AG04449 (cell line): ENCODE data around the gene POP4.

Source experiments
- CTCF ChIA-PET: fragments of 350-600 bp; formaldehyde crosslinking; extraction: SDS; loops from one replicate; lab custom pipeline; 2021; ENCODE audit warnings: antibody characterized with exemption; lab: Yijun Ruan, JAX
- POLR2A ChIA-PET: fragments of 400-600, 350-600 bp; formaldehyde crosslinking; extraction: SDS; loops from one replicate; lab custom pipeline; 2020; ENCODE audit warnings: antibody characterized with exemption, inconsistent platforms; lab: Yijun Ruan, JAX
- DNase-seq: peaks from one replicate; pipeline ENCODE4 v3.0.0-alpha.2; 2010; ENCODE audit warnings: low read depth, low spot score
- H3K4me3 ChIP-seq: 2 replicates; pipeline ENCODE4 v1.5.1; 2011; ENCODE audit warnings: low read depth, mild to moderate bottlenecking, control low read depth, low read length
- CTCF ChIP-seq: IDR thresholded peaks from one replicate; pipeline ENCODE4 v1.5.1; 2011; ENCODE audit warnings: mild to moderate bottlenecking, moderate library complexity, low read length, control low read depth, inconsistent platforms; ENCODE audit not compliant: insufficient read depth; ENCODE audit errors: missing control alignments

Gene POP4

DNA sequence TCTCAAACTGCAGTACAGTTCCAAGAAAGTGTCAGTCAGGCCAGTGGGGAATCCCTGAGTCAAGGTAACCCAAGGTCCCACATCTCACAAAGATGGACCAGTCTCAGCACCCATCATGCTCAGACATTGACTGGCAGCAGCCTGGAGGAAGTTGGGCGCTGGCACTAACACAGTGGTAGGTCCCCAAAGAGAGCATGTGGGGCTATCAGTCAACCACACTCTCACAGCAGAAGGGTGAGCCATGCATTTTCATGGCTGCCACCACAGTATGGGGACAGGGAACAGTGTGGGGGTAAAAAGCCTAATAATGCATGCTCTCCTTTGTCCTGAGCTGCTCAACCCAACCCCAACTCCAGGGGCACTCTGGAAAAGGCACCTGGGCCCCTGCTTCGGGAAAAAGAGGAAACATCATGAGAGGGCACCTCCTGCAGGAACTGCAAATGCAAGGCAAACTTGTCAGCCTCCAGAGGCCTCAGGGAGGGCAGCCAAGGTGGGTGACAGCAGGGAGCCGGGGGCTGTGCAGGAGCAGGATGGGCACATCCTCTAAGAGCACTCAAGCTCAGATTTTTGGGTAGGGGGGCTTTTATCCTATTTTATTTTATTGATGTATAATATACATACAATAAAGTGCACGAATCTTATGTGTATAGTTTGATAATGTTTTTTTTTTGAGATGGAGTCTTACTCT is 49.7 kb downstream of the POP4 start:
- ChIA-PET CTCF (no interaction called here), POLR2A (no interaction called here)
- no peak for DNase-seq
- no peak for TF ChIP-seq CTCF
- no peak overlapping the region for H3K4me3 ChIP-seq

DNA sequence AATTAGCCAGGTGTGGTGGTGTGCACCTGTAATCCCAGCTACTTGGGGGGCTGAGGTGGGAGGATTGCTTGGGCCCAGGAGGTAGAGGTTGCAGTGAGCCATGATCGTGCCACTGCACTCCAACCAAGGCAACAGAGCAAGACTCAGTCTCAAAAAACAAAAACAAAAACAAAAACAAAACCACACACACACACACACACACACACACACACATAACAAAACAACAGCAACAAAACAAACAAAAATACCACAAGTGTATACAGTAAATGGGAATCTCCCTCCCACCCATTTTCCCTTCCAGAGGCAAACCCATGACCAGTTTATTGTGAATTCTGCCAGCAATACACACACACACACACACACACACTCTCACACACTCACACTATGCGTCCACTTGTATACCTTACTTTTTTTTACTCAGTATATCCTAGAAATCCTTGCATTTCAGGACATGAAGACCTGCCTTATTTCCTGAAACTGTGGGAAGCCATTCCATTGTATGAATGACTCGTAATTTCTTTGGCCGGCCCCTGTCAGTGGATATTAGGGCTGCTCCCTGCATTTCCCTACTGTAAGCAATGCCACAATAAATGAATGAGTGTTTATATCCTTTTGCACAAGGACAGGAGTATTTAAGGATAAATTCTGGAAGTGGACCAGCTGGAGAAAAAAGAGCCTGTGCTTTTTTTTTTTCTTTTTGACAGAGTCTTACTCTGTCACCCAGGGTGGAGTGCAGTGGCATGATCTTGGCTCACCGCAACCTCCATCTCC is 52.3 kb downstream of the POP4 start:
- CTCF ChIA-PET, result interaction anchor here (0.7 to 1.1 kb wide), 2 partner anchors 48 kb away, joined by 3 read pairs; no protein-coding TSS in a partner anchor
- no peak for DNase-seq

DNA sequence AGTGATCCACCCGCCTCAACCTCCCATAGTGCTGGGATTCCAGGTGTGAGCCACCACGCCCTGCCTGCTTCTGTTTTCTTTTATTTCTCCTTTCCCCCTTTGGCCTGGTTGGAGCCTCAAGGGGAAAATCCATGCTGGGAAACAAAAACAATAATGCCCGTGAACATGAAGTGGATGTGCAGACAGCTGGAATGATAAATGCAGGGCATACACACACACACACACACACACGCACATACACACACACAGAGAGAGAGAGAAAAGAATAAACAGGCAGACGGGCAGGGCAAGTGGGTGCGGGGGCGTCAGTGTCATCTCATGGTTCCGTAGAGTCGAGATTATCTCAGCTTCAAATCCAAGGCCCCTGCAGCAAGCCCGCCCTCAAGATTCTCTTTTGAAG is 54.8 kb downstream of the POP4 start:
- no peak overlapping the region for H3K4me3 ChIP-seq
- TF ChIP-seq CTCF, result no peak
- POLR2A ChIA-PET, result no interaction called here
- no peak for DNase-seq
- CTCF ChIA-PET, result interaction anchor here (0.8 to 10.2 kb wide), 4 partner anchors 33 to 1866 kb away, joined by 3 to 140 read pairs (median 8); partner anchors contain the start of gene POP4

More for the DNA sequence above, 52.3 kb downstream of the POP4 start:
- TF ChIP-seq CTCF, result no peak
- POLR2A ChIA-PET, result interaction anchor here (0.6 kb wide), 1 partner anchor 53 kb away, joined by 3 read pairs; the partner anchor contains the start of gene POP4
- no peak overlapping the region for H3K4me3 ChIP-seq

DNA sequence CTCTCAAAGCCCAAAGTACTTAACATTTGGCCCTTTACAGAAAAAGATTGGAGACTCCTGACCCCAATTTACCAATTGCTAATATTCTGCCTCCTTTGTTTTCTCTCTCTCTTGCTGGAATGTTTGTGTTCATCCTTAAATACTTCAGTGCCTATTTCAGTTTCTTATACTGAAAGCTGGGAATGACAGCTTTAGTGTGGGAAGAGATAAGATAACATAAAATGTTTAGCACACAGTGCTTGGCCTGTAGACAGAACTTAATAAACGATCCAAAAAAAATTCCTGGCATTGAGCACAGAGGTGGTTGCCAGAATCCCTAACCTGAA is 56.2 kb downstream of the POP4 start:
- TF ChIP-seq CTCF, result no peak
- ChIA-PET POLR2A (interaction anchor here (0.5 to 2.3 kb wide), 6 partner anchors 19 to 182 kb away, joined by 3 to 5 read pairs (median 3); partner anchors contain the start of gene POP4), CTCF (interaction anchor here (1.0 to 10.2 kb wide), 7 partner anchors 10 to 54 kb away, joined by 3 to 140 read pairs (median 4); partner anchors contain the start of genes C19orf12 and POP4)
- H3K4me3 ChIP-seq, result peak overlapping the region; percentile 34
- DNase-seq, result no peak

DNA sequence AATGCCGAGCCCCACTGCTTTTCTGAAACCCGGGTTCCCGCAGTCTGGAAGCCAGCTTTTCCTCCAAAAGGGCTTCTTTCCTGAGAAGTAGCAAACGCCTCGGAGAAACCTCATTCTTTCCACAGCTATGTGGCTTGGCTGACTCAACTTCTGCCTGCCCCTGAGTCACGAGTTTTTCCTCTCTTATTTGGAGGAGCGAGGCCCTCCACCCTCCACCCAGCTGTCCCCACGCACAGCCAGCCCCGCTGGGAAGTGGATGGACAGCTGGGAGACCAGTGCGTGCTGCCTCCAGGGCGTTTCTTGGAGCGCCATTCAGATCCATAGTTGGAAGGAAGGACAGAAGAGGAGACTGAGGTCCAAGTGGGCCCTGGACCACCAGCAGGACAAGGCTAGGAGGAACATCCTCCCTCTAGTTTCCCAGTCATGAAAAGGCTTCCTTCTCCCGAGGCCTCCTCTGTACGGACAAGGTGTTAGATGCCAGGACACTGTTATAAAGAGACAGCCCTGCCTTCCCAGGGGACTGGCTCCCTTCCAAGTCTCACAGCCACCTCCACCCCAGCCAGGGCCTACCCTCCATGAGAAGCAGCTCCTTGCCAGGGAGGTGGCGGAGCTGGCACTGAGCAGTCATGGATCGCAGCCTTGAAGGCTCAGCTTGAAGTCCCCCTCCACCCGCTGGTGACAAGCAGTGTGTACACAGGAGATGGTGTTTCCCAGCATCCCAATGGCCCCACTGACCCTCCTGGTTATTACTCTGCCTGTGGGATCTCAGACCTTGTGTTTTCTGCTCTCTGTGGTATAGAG is 56.7 kb downstream of the POP4 start:
- TF ChIP-seq CTCF, result no peak
- peak; percentile 63 for DNase-seq
- CTCF ChIA-PET, result interaction anchor here (1.0 to 10.2 kb wide), 9 partner anchors 9 to 54 kb away, joined by 3 to 140 read pairs (median 4); partner anchors contain the start of genes C19orf12 and POP4
- H3K4me3 ChIP-seq, result peak overlapping the region; percentile 34
- POLR2A ChIA-PET, result interaction anchor here (0.5 to 2.3 kb wide), 6 partner anchors 19 to 181 kb away, joined by 3 to 5 read pairs (median 3); partner anchors contain the start of gene POP4
